ENCODE results near the gene SPNS2. TPM values are rescaled to one million over a fixed set of nuclear protein-coding genes. Genes with fewer than 3 reads are reported as not detected.

The SPNS2 gene
- total and polyA plus RNA-seq, 9 donors, result 0.48 to 12.7 (median 4.2) TPM

DNA sequence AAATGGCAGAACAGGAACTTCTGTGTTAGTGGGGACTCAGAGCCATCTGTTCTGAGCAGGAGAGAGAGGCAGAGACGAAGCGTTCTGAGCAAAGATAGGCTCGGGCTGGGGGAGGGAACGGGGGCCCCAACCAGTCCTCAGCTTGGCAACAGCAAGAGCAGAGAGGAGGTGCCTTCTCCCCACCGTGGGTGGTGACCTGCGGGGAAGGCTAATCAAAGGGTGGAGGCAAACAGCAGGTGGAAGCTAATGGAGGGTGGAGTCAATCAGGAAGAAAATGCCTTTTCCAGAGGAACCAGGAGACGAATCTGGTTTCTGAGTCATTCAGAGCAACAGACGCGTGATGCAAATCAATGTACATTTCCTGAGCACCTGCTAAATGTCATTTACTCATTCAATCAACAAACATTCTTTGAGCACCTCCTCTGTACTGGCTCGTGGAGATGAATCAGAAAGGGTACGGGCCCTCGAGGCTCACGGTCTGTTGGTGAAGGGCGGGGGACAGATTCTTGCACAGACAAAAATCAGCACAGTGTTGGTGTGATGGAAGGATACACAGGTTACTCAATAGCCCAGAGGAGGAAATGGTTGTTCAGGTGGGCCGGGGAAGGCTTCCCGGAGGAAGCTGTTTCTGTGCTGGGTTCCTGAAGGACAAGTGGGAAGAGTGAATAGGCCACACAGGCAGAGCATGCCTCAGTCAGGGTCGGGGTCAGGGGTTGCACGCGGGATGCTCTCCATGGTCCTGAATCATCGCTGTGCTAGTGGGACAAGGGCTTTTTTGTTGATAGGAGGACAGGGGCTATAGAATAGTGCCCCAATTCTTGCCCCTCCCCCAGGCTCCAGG lies 5.7 kb upstream of the SPNS2 start:
- H3K9me3 ChIP-seq, result no peaks in the 10 kb centered on the region
- H3K36me3 ChIP-seq, result no peaks in the 10 kb centered on the region
- DNase-seq, result peak; percentile 26 to 69 (median 56)
- intact Hi-C loops (cut with DNase I), result no loop called here
- 39 to 47% (median 42%) methylated on average over 20 of the region's 20 CpGs for WGBS, 3 donors
- TF ChIP-seq, protein P1, sequence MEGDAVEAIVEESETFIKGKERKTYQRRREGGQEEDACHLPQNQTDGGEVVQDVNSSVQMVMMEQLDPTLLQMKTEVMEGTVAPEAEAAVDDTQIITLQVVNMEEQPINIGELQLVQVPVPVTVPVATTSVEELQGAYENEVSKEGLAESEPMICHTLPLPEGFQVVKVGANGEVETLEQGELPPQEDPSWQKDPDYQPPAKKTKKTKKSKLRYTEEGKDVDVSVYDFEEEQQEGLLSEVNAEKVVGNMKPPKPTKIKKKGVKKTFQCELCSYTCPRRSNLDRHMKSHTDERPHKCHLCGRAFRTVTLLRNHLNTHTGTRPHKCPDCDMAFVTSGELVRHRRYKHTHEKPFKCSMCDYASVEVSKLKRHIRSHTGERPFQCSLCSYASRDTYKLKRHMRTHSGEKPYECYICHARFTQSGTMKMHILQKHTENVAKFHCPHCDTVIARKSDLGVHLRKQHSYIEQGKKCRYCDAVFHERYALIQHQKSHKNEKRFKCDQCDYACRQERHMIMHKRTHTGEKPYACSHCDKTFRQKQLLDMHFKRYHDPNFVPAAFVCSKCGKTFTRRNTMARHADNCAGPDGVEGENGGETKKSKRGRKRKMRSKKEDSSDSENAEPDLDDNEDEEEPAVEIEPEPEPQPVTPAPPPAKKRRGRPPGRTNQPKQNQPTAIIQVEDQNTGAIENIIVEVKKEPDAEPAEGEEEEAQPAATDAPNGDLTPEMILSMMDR (IDR thresholded peaks at IDR 0.05), result no peak
- TF ChIP-seq POLR2A (IDR thresholded peaks at IDR 0.05) (no peak), EP300 (IDR thresholded peaks at IDR 0.05) (no peak)
- no peaks in the 10 kb centered on the region for H3K4me1 ChIP-seq (ENCODE audit: insufficient read depth)
- H3K27me3 ChIP-seq, result no peaks in the 10 kb centered on the region
- no peak overlapping the region for H3K4me3 ChIP-seq
- H3K27ac ChIP-seq, result no peak overlapping the region

DNA sequence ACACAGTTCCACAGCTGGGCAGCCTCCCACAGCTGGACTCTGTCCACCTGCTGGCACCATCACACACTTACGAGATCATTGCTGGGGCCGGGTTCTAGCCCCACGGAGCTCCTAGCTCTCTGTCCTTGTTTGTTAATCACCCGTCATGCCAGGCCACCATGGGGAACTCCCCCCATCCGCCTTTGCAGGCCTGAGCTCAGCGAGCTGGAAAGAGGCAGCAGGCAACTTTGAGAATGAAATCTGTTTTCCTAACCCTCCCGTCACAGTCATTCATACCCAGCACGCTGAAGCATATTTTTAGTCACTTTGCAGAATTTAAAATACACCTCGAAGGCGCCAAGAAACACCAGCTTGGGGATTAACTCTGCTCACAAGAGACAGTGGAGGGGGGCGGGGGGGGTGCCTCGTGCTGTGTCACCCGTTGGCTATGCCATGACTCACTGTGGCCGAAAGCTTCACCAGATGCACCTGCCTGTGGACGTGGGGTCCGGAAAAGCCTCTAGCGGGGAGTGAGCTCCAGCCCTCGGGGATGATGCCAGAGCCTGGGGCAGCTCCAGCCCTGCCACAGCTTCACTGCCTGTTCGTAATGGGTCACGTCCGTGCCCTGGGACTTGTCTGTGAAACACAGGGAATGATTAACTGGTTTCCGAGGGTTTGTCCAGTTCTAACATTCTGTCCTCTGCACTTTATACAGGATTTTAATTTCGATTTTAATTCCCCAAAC lies 1.4 kb upstream of the SPNS2 start:
- Histone ChIP-seq H3K4me1 (ENCODE audit: insufficient read depth) (peaks cover 11% of the 10 kb centered on the region), H3K36me3 (no peaks in the 10 kb centered on the region), H3K4me3 (no peak overlapping the region), H3K27ac (no peak overlapping the region), H3K27me3 (no peaks in the 10 kb centered on the region), H3K9me3 (no peaks in the 10 kb centered on the region)
- 48 to 60% (median 58%) methylated on average over 23 of the region's 23 CpGs for WGBS, 3 donors
- DNase-seq, result no peak
- TF ChIP-seq, protein P1 (IDR thresholded peaks at IDR 0.05), result no peak
- TF ChIP-seq POLR2A (IDR thresholded peaks at IDR 0.05), result no peak
- no peak for TF ChIP-seq EP300 (IDR thresholded peaks at IDR 0.05)
- intact Hi-C loops (cut with DNase I), result loop anchor here in 1 of 4 donors (5.0 kb wide), 1 partner anchor 75 kb away; no protein-coding TSS in a partner anchor

DNA sequence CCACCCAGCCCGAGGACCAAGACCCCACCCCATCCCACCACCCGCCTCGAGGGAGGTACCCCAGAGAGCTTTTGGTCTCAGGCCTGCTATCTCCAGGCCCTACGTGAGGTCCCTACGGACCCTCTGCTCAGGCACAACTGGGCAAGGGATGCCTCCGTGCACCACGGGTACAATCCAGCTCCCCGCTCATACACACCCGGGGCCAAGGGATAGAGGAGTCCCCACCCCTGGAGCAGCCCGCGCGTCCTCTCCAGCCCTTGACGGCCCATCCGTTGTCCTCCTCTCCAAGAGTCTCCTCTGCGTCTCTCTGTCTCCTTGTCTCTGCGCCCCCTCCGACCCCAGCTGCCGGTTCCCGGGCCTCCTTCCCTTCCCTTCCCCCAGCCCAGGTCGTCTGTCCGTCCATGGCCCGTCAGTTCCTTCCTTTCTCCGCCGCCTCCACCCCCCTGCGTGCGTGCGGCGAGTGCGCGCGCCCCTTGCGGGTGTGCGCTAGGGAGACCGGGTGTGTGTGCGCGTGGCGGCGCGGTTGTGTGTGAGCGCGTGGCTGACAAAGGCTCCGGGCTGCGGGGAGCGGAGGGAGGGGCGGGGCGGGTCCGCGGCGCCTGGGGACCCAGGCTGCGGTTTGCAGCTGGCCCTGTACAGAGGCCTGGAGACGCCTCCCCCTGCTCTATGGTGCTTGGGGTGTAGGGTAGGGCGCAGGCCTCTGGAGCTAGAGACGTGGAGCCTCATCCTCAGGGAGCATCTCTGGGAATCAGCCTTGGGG lies 930 bp downstream of the SPNS2 start:
- H3K27me3 ChIP-seq, result no peaks in the 10 kb centered on the region
- peaks cover 11% of the 10 kb centered on the region for H3K4me1 ChIP-seq (ENCODE audit: insufficient read depth)
- DNase-seq, result no peak
- intact Hi-C loops (cut with DNase I), result loop anchor here in 1 of 4 donors (5.0 kb wide), 1 partner anchor 77 kb away; no protein-coding TSS in a partner anchor
- WGBS, 3 donors, result 1 to 2% (median 1%) methylated on average over 46 to 53 of the region's 53 CpGs
- no peak for TF ChIP-seq POLR2A (IDR thresholded peaks at IDR 0.05)
- no peak for TF ChIP-seq EP300 (IDR thresholded peaks at IDR 0.05)
- TF ChIP-seq, protein P1 (IDR thresholded peaks at IDR 0.05), result no peak
- no peaks in the 10 kb centered on the region for H3K36me3 ChIP-seq
- peak overlapping the region; percentile 30 for H3K4me3 ChIP-seq
- no peaks in the 10 kb centered on the region for H3K9me3 ChIP-seq
- H3K27ac ChIP-seq, result no peak overlapping the region

DNA sequence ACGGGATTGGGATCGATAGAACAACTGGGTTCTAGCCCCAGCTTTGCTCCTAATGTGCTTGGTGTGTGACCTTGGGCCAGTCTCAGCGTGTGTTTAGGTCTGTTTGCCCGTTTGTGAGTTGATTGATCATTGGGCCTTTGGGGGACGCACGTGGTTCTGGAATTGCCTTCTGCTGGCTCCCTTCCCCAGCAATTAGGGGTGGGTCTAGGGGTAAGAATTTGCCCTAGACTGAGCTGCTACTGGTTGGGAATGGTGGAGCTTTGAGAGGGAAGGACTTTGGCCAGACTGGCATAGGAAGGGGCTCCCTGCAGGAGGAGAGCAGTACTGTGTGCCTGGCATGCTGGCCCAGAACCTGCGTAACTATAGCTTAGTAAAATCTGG lies 1.5 kb downstream of the SPNS2 start:
- intact Hi-C loops (cut with DNase I), result no loop called here
- no peak for DNase-seq
- TF ChIP-seq POLR2A (IDR thresholded peaks at IDR 0.05), result no peak
- TF ChIP-seq, protein P1 (IDR thresholded peaks at IDR 0.05), result no peak
- Histone ChIP-seq H3K9me3 (no peaks in the 10 kb centered on the region), H3K27ac (no peak overlapping the region), H3K27me3 (no peaks in the 10 kb centered on the region), H3K36me3 (no peaks in the 10 kb centered on the region), H3K4me1 (ENCODE audit: insufficient read depth) (peaks cover 11% of the 10 kb centered on the region), H3K4me3 (peak overlapping the region; percentile 14)
- 13 to 22% (median 14%) methylated on average over 7 of the region's 7 CpGs for WGBS, 3 donors
